ENCODE measurements around the gene TNC.
"Not testable (repeated sequence)": the region's sequence is repeated elsewhere in the genome, so short reads cannot be mapped to it uniquely, and the experiment has no call there.

TNC gene

DNA sequence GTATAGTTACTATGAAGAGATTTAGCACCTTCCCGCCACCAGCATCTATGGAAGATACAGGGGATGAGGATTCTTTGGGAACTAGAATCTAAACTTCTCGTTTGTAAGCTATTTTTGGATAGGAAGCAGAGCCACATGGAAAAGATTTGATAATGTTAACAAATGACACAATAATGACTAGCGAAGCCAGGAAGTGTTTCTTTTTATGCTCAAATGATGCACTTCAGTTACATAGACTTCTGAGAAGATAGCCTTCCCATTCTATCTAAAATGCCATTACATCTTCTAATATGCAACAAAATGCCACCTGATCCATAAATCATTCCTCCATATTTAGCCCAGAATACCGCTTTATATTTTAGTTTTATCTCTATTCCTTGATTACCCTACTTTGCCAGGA lies 17.0 kb upstream of the TNC start:
- DNase-seq (ENCODE audit: low read depth), result no peak

DNA sequence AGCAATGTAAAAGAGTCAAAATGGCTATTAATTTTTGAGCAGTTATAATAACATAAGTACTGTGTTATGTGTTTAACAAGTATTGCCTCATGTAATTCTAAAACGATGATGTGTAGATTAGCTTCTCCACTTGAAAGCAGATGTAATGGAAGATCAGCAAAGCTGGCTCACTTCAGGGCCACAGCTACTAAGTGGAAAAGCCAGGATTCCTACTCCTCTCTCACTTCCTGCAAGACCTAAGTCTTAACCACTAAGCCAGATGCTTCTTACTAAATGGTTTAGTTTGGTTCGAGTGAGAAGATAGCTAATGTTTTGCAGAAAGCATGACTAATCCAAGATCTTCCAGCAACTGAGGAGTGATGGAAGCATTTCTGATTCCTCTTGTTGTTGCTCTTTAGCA lies 15.7 kb upstream of the TNC start:
- DNase-seq (ENCODE audit: low read depth), result no peak

DNA sequence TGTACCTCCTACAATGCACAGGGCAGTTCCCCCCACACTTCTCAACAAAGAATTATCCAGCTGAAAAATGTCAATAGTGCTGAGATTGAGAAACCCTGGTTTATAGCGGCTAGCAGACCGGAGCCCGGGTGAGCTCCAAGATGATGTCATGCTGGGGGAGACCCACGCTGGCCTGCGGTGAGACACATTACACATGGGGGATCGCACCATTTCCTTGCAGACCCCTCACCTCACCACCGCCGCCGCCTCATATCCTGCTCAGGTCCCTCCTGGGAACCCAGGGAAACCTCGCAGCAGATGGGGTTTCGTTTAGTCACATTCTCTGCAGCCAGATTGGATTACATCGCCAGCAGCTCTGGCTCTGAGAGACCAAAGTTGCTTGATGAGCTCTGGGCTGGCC lies 14.7 kb upstream of the TNC start:
- no peak for DNase-seq (ENCODE audit: low read depth)

DNA sequence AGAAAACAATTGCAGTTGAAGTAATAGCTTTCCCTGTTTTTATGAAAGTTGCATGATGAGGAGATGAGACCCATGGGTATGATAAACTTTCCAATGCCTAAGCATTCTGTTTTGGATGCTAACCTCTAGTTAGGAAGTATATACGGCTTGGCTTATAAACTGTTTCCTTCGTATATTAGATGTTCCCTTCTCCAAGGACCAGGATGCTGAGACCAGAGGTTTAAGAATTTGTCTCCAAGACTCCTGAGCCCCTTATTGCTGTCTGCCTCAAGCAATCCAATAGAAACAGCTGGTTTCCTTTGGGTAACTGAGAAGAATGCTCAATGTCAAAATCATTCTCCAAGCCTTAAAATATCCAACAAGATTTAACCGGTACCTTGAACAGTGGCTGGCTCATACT lies 12.2 kb upstream of the TNC start:
- DNase-seq (ENCODE audit: low read depth), result no peak

DNA sequence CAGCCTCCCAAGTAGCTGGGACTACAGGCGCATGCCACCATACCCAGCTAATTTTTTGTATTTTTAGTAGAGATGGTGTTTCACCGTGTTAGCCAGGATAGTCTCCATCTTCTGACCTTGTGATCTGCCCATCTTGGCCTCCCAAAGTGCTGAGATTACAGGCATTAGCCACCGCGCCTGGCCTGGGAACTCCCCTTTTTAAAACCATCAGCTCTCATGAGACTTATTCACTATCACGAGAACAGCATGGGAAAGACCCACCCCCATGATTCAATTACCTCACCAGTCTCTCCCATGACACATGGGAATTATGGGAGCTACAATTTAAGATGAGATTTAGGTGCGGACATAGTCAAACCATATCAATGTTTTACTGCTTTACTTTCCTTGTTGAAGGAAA lies 10.8 kb upstream of the TNC start:
- DNase-seq (ENCODE audit: low read depth), result not testable (repeated sequence)

DNA sequence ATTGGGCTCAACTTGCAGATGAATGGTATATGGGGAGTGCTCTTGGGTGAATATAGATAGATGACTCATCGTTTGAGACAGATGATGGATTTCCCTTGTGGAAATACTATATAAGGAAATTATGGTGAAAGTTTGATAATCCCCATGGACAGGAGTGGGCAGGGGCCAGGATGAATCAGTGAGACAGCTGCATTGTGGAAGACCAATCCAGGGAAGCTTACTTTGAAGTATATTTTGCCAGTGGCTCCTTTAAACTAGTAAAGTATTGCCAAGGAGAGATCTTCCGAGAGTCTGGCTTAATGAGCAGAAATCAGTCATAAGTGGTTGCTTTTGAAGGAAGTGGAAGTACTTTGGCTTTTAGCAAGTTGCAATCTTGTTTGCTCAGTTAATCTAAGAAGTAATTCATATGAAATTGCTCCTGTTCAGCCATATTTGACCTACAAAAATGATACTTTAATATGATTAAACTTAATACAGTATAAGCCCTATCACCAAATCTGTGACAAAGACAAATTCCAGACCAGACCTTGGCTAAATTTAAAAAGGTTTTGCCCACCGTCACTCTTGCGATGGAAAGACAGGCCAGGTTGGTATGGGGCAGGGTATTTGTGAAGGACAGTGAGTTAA lies 9.3 kb upstream of the TNC start:
- DNase-seq (ENCODE audit: low read depth), result no peak

DNA sequence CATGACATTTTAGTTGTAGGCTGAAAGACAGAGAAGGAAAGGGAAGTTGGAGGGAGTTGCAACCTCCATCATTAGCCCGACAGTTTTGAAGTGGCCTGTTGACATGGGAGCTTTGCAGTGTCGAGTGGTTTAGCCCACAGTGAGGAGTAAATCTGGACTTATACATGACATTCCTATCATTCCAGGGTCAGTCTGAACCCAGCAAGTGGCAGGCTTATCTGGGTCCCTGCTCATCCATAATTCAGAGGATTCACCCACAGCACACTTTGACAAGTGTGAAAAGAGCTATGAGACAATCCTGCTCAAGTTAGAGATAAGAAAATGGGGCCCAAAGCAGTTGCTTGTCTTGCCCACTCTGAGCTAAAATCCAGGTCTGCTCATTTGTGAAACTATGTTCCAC lies 8.4 kb upstream of the TNC start:
- DNase-seq (ENCODE audit: low read depth), result no peak

DNA sequence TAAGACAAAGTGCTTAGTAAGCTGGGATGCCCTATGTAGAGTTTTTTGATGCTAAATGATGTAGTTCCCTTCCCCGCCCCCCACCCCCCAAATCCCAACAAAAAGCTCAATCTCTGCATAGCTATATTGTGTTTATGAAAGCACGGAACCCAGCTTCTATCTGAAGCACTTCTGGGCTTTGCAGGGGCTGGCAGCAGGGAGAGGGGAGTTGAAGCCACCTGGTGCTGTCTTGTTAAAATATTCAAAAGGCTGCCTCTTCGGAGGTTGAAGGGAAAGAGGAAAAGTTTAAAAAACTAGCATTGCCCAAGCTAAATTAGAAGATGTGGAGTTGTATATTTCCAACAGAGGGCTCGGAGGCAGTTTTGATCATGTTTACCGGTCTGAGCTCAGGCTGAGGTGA lies 5.0 kb upstream of the TNC start:
- DNase-seq (ENCODE audit: low read depth), result no peak

DNA sequence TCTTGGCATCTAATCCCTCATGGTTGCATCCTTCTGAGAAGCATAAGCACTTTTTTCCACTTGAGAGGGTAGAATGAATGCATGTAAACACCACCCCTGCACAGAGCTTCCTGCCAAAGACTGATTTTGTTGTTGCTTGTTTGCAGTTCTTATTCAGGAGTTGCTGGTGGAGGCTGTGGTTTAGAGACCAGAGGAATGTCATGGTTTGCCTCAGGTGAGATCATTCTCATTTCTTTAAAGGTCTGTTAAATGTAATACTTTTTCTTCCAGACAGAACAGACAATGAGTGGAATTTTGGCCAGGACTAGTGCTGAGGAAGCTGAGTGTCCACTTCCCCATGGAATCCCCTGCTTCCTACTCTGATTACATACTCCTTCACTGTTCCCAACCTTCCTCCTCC lies 3.2 kb upstream of the TNC start:
- DNase-seq (ENCODE audit: low read depth), result no peak

DNA sequence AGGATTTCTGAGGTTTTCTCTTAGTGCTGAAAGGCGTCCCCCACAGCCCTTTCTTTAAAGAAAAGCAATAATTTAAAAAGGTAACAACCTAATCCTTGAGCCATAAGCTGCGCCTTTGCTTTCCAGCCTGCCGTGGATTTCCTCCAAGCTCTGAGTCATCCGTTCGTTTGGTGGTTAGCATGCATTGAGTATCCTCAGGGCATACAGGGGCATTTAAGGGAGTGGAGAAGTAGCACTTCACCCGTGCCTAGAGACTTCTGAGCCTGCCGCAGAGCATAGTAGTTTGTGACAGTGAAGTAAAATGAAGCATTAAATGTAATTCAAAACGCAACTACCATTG lies 892 bp upstream of the TNC start:
- no peak for DNase-seq (ENCODE audit: low read depth)

DNA sequence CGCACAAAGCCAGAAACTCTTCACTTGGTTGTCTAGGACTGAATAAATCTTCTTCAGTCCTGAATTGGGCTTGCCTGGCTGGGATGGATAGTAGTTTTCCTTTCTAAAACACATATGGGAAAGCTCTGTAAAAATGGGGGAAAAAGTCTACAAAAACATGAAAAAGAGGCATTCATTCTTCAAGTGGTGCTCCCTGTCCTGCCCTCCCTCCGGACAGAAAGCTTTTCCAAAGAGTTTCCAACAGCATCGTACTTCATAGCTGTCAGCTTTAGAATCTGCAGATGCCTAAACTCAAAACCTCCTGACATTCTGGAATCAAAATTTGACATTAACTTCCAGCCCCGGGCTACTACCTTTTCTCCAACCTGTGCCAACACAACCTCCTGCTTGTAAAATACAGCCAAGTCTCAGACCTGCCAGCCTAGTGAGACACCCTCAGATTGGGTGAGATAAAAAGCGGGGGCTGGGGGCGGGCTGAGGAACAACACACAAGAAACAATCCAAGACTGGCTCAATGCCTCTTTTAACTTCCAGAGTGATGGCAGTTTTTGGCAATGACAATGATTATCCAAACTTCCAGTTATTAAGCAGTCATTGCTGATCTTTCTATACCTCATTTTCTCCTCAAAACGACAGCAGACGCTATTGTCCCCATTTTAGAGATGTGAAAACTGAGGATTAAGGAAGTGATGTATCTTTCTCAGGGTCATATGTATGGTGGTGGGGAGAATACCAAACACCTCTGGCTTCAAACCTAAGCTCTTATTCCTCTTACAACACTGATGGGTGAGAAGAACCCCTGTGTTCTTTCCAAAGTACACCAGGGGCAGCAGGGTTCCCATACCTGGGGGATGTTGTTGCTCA lies 1.3 kb downstream of the TNC start:
- DNase-seq (ENCODE audit: low read depth), result no peak

DNA sequence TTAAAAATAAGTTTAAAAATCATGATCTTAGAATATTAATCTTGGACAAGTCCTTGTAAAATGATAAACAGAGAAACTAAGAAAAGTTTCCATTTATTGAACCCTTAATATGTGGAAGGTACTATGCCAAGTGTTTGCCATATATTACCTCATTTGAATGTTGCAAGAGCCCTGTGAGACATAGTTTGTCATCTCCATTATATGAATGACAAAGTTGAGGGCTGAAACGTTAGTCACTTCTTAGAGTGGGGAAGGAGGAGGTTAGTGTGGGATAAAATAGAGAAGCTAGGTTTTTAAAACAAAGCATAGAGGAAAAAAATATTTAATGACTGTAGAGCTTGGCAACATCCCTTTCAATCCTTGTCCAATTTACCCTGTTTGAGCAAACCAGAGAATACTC lies 2.0 kb downstream of the TNC start:
- DNase-seq (ENCODE audit: low read depth), result no peak

DNA sequence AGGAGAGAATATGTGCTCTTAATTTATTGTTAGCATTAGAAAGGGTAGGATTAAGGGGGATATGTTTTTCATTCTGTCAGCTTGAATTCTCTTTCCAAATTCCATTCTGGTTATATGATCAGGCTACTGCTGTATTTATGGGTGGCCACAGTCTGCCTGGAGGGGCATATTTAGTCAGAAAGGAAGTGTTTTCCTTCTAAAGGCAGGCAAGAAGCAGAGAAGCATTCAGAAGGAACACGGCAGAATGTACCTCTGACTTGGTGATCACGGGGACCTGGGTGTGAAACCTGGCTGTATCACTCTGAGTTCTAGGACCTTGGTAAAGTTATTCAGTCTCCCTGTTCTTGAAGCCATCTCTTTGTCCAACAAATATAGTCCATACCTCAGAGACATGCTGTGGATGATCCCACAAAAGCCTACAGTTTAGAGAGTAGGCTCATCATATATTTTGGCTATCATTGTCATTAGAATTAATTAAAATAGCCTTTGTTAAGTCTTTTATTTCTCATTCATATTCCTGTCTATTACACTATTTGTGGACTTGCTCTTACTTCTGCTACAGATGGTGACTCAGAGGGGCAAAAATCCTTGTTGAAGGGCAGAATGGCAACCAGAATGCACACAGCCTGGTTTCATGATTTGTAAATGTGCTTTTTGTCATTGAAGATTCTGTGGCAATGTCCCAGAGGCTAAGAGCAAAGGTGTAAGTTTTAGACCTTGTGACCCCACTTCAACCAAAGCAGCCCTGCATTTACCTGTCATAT lies 2.7 kb downstream of the TNC start:
- DNase-seq (ENCODE audit: low read depth), result no peak

DNA sequence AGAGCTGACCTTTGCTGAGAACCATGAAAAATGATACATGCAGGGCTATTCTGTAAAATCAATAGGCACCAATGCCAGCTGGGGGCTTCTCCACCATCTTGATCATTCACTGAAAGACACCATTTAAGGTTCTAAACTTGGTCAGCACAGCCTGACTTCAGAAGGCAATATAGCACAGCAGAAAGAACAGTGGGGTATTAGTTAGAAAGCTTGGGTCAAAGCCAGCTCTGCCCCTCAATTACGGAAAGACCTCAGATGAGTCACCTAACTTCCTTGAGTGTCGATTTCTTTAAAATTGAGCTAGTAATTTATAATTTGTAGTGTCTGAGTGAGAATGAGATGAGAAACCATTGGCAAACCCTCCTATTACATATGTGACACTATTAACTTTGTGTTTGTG lies 3.4 kb downstream of the TNC start:
- no peak for DNase-seq (ENCODE audit: low read depth)

DNA sequence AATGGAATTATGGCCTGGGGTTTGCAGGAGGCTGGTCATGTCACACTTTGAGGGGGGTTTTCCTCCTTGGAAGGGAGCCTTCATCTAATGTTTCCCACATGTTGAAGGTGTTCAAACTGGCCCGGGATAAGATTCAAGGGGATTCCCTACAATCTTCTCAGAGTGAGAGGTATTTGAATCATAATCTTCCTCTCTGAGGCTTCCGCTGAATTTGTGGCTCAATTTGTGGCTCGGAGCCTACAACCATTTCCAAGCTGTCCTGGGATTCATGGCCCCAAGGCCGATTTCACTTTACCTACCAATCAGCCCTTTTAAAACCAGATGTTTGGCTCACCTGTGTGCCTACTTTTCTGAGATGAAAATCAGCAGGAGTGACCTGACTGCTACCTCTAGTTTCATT lies 3.9 kb downstream of the TNC start:
- no peak for DNase-seq (ENCODE audit: low read depth)

DNA sequence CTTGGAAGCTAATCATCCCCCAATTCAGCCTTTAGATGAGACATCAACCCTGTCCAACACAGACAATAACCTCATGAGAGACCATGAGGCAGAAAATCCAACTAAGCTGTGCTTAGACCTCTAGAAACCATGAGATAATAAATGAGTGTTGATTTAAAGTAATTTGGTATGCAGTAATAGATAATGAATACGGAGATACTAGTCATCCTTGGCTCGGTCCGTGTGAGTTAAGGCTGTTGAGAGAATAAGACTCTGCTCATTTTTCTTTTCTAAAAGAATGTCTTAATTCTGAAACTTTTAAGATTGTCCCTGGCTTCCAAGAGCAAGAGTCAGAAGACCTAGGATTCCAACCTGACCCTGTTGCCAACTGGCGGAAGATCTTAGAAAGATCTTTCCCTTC lies 6.1 kb downstream of the TNC start:
- DNase-seq (ENCODE audit: low read depth), result no peak

DNA sequence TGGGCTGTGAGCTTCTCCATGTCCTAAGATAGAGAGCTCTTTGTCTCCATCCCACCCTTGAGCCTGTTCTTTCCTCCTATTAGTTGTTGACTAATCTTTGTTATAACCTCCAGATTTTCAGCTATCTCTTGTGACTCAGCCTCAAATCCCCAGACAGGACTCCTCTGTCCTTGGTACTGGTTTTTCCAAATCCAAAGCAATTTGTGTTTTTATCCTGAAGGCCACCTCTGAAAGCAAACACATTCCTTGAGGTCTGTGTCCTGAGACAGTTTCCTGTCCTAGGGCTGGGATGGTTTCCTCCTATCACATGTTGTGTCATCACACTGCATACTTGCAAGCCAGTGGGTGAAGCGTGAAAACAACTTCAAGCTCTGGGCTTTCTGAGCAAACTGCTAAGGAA lies 8.5 kb downstream of the TNC start:
- DNase-seq (ENCODE audit: low read depth), result no peak

DNA sequence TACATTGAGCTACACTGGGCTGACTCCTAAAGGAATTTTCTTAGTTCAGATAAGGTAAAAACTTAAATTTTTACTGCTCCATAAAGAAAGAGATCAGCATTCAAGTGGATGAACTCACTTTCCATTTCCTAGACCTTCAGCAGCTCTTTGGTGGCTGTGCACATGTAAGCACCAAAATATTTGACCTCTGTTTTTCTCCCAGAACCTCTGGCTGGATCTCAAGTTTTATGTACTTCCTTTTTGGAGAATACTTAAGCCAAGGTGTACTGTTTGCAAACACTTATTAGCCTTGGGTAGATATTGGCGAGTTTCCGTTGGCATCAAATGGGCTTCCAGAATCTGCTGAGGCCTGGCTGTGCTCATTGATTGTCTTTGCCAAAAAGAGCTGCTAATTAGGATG lies 10.3 kb downstream of the TNC start:
- no peak for DNase-seq (ENCODE audit: low read depth)

DNA sequence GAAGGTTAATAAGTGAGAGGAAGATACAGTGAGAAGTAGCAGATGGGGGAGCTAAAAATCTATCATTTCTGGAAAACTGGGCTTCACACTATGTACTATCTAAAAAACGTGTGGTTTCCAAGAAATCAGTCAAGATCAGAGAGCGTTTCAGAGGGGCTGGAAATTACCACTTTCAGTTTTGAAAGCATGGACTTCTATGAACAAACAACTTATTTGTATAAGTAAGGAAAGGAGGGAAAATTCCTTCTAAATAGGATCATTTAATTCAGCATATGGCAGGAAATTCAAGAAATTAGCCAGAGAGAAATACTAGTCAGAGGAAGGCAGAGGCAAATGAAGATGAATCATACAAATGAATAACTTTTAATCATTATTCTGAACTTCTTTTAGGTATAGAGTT lies 11.3 kb downstream of the TNC start:
- DNase-seq (ENCODE audit: low read depth), result no peak

DNA sequence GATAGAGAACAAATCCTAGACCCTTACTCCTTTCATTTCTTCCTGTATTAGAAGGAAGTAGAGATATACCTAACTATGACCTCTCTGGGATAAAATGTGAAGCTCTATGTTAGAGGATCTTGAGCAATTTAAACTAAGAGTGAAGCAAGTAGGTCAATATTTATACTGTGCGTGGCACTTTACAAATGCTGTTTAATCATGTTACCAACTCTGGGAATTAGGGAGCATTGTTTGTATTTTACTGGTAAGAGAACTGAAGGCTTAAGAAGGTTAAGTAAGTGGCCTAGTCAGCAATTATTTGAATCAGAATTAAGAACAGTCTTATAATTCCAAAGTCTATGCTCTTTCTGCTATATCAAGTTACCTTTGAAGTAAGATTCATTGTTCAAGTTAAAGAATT lies 12.0 kb downstream of the TNC start:
- no peak for DNase-seq (ENCODE audit: low read depth)

DNA sequence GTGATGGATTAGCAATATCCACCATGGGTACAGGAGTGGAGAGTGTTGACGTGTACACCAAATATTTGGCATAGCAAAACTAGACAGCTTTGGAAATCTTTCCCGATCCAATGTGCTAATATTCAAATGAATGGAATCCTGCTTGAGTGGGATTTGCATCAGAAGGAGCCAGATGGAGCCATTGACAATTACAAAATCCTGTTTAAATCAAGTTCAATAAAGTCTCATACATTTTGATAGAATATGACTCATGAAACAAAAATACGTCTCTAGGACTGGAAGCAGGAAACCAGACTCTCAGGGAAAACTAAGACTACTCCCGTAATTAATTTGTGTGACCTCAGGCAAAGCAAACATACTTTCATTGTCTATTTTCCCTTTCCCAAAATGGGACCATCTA lies 13.0 kb downstream of the TNC start:
- no peak for DNase-seq (ENCODE audit: low read depth)

DNA sequence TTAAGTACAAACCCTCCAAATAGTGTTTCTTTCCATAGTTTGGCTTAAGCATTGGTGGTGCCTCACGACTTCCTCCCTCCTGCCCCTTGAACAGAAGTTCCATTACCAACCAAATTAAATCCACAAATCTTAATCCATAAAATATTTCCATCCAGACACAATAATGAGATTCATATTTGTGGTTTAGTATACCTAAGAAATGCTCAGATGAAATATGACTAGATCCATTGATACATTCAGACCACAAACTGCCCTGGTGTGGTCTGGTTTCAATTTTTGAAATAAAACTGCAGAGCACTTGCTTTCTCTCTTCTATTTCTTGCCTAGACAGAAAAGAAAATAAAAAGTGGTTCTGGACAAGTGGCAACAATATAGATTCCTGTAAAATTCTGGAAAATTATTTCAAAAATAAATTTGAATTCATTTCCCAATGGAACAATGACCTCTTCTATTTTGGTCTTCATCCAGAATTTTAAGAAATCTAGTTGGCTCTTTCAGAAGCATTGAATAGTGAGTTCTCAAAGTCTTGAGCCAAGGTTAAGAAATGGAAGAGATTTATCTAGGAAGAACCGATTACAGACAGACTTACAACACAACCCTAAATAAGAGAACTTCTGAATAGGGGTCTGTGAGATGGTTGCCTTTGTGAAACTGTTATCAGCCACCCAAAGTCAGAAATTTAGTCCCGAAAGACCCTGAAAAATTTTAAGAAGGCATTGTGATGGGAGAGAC lies 14.0 kb downstream of the TNC start:
- no peak for DNase-seq (ENCODE audit: low read depth)

DNA sequence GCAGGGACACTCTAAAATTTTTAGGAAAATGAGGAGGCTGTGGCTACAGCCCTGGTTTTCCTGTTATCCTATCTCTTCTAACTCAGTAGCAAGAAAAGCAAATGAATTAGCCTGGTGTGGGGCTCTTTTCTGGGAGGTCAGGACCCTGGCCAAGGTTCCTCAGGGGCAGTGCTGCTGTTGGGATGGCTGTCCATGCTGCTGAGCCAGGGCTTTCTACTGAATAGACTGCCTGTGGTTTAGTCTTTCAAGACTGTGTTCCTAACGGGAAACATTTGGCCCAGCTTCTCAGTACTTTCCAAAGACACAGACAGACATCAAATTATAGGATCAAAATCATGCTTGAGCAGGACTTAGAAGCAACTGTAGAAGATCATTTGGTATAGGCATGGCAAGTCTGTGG lies 18.1 kb downstream of the TNC start:
- DNase-seq (ENCODE audit: low read depth), result no peak
